ENCODE measurements around the gene INPP5B.

GRCh38 chr1:37915476-37916093 is 31.3 kb downstream of the INPP5B start:
- TF ChIP-seq EZH2 (IDR thresholded peaks at IDR 0.05; ENCODE audit: insufficient read depth, poor library complexity, severe bottlenecking) (no peak), EZH2phosphoT487 (IDR thresholded peaks at IDR 0.05; ENCODE audit: insufficient read depth, low read depth) (no peak)

Measured in GM23248 (cell line).